HG03558 (cell line): ENCODE data around the gene GLIS1.

Source experiments
- ATAC-seq: cut with Tn5 transposase; IDR thresholded peaks from one replicate; pipeline ENCODE4 v1.9.1; 2021; ENCODE audit warnings: moderate number of reproducible peaks; ENCODE audit not compliant: unreplicated experiment; ENCODE audit errors: extremely low read depth

Gene GLIS1

DNA sequence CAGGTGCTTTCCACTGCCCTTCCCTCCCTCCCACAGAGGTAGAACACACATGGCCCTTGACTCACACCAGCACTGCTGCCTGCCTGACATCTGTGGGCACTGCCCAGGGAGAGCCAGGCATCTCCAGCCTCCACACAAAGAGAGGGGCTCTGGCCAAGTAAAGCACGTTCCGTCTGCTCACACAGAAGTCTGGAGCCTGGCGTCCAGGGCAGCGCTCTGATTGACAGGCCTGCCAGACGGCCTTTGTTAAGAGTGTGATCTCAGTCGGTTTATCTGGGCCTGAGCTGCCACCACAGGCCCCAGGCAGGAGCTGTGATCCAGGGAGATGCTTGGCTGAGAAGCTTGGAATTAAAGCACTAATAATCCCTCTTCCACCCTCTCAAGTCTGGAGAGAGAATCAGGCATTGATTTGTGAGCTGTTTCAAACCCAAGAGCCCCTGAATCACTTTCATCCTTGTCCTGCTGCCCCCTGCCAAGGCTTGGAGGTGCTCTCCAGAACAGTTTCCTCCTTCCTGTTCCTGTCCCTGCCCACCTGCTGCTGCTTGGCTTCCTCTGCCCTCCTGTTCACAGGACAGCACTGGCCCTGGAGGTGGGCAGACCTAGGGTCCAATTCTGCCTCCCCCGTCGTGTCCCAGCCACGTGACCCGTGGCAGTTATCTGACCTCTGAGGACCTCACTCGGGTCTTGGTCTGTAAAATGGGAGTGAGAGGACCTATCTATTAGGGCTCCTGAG is 276.0 kb downstream of the GLIS1 start:
- no peak for ATAC-seq

DNA sequence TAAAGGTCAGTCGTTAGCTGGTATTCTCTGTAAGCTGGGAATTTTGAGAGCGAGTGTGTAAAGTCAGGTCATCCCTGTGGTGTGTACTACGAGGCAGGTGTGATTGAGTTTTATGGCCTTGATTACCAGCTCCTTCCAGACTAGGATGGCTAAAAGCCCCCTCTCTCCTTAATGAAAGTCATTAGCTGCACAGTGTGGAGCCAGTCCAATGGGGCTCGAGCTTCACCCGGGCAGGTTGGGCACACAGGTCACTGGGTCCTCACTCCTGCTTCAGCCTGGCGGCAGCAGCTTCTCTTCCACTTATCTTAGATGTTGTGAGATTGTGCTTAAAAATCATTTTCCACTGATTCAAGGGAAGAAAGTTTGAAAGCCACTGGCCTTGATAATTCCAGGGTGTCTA is 276.8 kb downstream of the GLIS1 start:
- no peak for ATAC-seq

DNA sequence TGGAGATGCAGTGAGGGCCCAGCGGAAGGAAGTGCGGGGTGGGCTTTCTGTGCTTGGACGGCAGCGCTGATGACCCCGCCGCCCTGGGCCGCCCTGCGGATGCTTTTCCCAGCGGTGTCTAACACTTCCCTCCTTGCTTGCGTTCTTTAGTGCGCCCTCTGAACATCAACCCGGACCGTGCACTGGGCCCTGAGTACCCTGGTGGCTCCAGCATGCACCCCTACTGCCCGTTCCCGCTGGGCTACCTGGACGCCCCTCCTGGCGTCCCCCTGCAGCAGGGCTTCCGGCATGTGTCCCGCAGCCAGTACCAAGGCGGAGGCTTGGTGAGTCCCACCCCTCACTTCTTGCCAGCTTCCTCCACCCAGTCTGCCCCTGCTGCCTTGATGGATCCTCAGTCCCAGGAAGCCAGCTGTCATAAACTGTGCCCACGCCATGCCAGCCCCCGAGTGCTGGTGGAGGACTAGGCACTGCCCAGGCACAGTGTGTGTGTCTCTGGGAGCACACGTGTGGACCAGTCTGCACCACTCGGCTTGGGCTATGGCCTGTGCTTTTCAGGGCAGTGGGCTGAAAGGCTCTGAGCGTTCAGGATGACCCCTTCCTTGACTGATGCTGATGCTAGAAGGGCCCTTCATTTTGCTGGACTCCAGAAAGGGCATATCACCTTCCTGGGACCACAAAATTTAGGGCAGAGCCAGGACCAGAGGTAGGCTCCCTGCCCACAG is 277.5 kb downstream of the GLIS1 start:
- ATAC-seq: no peak

DNA sequence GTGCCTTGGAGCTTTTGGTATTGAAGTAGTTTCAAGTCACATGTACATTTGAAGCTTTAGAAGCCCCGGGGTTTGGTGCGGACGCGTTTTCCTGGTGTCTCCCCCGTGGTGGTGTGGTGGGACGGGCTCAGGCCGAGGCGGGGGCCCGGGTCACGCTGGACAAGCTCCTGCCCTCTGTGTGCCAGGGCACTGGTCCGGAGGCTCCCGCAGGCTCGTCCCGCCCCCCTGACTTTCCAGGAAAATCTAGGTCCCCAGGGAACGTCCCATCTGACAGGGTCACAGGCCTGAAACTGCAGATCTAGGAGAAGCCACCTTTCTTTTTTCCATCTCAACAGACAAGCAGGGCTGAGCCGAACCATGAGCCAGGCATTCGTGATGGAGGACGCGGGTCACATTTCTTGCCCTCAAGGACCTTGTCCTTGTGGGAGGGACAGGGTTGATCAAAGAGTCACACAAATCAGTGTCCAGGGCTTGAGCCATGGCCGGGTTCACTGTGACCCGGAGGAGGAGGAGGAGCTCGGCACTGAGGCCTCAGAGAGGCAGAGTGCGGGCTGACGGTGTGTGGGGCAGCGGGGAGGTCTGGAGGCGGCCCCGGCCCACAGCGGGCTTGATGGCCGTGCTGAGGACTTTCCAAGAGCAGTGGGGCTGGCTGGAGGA is 278.2 kb downstream of the GLIS1 start:
- no peak for ATAC-seq

DNA sequence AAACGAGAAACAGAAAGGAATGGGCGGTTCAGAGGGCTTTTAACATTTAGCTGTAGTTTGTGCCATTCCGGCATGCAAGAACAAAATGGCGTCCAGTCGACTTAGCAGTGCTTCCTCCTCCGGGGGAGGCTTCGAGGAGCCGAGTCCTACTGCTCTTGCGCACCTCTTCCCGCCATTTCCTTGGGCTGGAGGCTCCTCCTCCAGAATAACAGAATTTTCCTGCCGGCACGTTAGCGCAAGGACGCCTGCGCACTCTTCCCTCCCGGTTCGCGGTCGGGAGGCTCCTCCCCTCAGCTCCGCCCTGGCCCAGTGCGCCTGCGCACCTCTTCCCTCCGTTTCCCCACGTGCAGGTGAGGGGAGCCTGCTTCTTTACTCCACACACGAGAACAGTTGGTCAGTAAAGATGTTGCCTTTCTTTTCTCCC is 278.7 kb downstream of the GLIS1 start:
- ATAC-seq: no peak

DNA sequence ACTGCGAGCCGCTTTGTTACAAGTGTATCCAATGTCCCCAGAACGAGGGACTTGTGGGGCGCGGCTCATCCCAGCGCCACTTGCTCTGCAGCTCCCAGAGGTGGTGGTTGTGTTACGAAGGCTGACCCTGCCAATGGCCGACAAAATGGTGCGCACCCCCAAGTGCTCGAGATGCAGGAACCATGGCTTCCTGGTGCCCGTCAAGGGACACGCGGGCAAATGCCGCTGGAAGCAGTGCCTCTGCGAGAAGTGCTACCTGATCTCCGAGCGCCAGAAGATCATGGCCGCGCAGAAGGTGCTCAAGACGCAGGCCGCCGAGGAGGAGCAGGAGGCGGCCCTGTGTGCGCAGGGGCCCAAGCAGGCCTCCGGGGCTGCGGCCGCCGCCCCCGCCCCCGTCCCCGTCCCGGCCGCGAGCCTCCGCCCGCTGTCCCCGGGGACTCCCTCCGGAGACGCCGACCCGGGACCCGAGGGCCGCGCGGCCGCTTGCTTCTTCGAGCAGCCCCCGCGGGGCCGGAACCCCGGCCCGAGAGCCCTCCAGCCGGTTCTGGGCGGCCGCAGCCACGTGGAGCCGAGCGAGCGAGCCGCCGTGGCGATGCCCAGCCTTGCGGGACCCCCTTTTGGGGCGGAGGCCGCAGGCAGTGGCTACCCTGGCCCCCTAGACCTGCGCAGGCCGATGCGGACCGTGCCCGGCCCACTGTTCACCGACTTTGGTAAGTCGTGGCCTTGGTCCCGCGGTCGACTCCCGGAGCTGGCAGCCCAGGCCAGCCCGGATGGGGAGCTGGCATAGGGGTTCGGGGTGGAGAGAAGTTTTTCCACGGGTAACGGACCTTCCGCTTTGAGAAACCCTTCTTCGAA is 279.4 kb downstream of the GLIS1 start, which contains the start of gene DMRTB1:
Gene DMRTB1 (plus strand): TSS at position 79 of the 855 bp plus-strand sequence. CDS start 55 bp downstream, at position 134.
- no peak for ATAC-seq

DNA sequence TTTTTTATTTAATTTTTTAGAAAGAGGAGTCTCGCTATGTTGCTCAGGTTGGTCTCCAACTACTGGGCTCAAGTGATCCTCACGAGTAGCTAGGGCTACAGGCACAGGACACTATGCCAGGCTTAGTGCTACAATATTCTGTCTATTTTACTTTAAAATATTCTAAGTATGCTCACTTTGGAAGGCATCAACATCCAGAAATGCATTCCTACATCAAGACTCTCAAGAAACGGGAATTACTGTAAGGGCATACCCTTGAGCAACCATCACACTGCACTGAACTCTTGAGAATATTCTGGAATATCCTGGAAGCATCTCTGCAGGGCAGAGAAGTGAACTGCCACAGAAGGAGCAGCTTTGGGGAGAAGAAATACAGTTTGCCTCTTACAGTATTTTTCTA is 280.3 kb downstream of the GLIS1 start:
- no peak for ATAC-seq
